ENCODE measurements around the gene CDK15. TPM values are rescaled to one million over a fixed set of nuclear protein-coding genes. Genes with fewer than 3 reads are reported as not detected.

Gene CDK15
- total RNA-seq, 4 donors from 2014 or later: 0.75 to 3.6 (median 1.2) TPM

DNA sequence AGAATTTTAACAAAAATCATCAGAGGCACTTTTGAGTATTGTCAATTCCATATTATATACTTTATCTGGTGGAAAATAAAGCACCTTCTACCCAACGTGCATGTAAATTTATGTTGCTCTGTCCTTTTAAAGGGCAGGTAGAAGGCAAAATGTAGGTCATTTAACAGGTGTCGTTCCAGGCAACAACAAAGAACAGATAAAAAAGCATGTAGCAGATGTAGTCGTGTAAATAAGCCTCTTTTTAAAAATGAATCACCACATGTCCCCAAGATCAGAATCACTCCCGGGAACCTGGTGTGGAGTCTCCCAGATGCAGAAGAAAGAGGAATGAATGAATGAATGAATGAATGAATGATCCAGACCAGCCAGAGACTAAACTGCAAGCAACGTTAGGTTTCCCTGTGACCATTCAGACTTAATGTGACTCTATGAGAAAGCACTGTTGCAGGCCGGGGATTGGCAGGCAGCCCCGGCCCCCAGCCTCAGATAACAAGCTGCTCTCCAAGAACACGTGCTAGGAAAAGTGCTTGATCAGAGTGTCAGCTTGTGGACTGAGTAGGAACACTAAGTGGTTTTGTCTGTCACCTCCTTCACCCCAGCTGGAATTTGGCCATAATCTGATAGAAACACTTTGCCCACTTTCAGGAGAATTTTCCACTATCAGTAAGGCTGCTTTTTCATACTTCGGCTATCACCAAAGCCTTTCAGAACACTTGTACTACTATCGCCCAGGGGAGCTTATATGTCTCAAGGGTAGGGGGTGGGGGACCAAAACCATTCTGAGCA is 100.6 kb downstream of the CDK15 start:
- DNase-seq (ENCODE audit: low spot score) (no peak), ATAC-seq (ENCODE audit: low FRiP score) (no peak)
- TF ChIP-seq, protein P1, sequence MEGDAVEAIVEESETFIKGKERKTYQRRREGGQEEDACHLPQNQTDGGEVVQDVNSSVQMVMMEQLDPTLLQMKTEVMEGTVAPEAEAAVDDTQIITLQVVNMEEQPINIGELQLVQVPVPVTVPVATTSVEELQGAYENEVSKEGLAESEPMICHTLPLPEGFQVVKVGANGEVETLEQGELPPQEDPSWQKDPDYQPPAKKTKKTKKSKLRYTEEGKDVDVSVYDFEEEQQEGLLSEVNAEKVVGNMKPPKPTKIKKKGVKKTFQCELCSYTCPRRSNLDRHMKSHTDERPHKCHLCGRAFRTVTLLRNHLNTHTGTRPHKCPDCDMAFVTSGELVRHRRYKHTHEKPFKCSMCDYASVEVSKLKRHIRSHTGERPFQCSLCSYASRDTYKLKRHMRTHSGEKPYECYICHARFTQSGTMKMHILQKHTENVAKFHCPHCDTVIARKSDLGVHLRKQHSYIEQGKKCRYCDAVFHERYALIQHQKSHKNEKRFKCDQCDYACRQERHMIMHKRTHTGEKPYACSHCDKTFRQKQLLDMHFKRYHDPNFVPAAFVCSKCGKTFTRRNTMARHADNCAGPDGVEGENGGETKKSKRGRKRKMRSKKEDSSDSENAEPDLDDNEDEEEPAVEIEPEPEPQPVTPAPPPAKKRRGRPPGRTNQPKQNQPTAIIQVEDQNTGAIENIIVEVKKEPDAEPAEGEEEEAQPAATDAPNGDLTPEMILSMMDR (IDR thresholded peaks at IDR 0.05): no peak

DNA sequence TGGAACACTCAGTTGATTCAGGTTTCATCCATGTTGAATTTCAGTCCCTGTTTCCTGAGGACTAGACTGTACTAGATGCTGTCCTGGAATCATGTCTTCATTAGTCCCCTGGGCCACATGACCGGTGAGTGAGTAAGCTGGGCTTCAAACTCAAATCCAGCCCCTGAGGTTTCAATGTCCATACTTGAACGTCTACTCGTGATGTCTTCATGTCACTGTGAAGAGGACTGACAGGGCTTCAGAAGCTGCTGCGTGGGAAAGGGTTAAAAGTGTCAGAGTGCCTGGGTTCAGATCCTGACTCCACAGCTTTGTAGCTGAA is 101.2 kb downstream of the CDK15 start:
- TF ChIP-seq, protein P1 (IDR thresholded peaks at IDR 0.05): no peak
- DNase-seq (ENCODE audit: low spot score): no peak
- ATAC-seq (ENCODE audit: low FRiP score): no peak

DNA sequence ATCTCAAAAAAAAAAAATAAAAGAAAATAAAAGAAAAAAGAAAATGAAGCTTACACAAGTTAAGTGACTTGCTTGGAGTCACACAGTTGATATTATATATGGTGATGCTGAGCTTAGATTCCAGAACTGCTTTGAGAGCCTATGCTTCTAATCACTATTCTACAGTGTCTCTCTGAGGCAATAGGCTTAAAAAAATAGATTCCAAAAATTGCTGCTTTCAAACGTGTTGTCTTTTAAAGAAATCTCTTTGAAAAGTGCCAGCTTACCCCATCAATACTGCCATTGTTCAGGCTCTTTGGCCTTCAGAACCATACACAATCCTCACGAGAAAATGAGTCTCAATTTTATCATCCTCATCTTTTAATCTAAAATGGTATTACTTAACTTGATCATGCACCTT is 102.6 kb downstream of the CDK15 start:
- TF ChIP-seq, protein P1 (IDR thresholded peaks at IDR 0.05): no peak
- DNase-seq (ENCODE audit: low spot score) (no peak), ATAC-seq (ENCODE audit: low FRiP score) (no peak)

DNA sequence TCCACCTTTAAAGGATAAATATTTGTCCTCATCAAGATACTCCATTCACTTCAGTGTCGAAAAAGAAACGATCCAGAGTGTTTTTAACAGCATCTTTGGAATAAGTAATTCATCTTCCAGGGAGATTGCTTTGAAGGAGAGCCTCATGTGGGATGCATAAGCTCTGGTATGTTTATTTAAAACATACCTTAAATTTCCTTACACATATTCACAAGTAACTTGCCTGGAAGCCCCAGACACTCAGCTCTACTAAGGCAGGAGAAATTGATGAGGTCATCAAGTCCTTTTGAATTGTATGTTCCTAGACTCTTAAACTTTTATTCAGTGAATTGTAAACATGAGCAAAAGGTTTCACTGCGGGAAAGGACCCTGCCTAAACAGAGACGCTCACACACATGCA is 103.0 kb downstream of the CDK15 start:
- TF ChIP-seq, protein P1 (IDR thresholded peaks at IDR 0.05): no peak
- DNase-seq (ENCODE audit: low spot score) (no peak), ATAC-seq (ENCODE audit: low FRiP score) (no peak)

DNA sequence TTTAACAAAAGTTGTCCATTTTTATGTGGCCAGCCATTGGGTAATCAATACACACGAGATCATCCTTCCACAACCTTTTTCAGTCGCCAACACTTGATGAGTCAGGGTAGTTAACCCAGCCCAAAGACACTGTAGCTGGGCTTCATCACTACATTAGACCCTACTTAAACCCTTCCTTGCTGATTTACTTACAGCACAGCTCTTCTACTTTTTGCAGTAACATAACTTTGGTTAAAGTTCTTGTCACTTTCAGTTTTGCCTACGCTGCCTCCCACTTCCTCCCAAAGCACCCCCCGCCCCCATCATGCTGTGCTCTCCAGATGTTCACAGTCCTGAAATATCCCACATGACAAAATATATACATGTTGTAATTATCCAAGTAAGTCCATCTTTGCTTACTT is 103.6 kb downstream of the CDK15 start:
- DNase-seq (ENCODE audit: low spot score) (no peak), ATAC-seq (ENCODE audit: low FRiP score) (no peak)
- TF ChIP-seq, protein P1 (IDR thresholded peaks at IDR 0.05): no peak

DNA sequence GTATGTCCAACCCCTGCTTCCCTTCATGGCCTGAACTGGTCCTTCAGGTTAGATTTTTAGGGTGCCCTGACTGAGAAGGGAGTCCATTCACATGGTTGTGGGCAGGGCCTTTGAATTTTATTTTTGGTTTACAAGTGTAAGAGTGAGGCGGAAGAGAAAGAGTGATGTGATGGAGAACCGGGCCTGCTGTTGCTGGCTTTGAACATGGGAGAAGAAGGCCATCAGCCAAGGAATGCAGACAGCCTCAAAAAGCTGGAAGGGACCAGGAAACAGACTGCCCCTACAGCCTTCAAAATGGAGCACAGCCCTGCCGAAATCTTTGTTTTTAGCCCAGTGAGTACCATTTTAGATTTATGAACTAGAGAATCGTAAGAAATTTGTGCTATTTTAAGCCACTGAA is 105.0 kb downstream of the CDK15 start:
- no peak for DNase-seq (ENCODE audit: low spot score)
- ATAC-seq (ENCODE audit: low FRiP score): no peak
- TF ChIP-seq, protein P1 (IDR thresholded peaks at IDR 0.05): no peak

DNA sequence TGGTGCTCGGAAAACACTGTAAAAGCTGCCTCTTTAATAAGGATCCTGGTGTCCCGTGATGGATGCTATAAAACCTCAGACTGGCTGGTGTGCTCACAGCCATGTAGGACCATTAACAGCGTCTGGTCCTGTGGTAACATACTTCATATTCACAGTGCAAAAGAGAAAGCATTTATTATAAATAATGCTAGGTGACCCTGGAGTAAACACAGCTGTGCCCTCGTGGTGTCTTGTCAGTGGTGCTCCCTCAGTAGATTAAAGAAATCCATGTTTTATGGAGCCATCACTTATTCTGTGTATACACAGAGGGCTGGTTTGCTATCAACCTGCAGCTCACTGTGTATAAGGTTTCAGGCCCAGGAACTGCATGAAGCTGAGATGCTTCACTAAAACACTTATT is 106.9 kb downstream of the CDK15 start:
- ATAC-seq (ENCODE audit: low FRiP score) (no peak), DNase-seq (ENCODE audit: low spot score) (no peak)
- TF ChIP-seq, protein P1 (IDR thresholded peaks at IDR 0.05): no peak

Data from omental fat pad (tissue), 4 donors.